HCT116 (cell line): ENCODE data around the gene ZNF823. TPM values are rescaled to one million over a fixed set of nuclear protein-coding genes. Genes with fewer than 3 reads are reported as not detected.

Source experiments
- ATAC-seq: fragments of 200-7000 bp; cut with Tn5 transposase; 2 replicates; pipeline ENCODE4 v1.9.1; 2020; ENCODE audit warnings: mild to moderate bottlenecking, moderate library complexity
- BruUV-seq: library from RNA; stranded (reverse); fragments of 400-500 nt; replicated peaks from 2 replicates; lab custom pipeline; 2021; lab: Mats Ljungman, UMichigan
- CTCF ChIA-PET: fragments of 300-600 bp; sonication (Branson Sonifier 250); formaldehyde crosslinking; loops from one replicate; lab custom pipeline; 2021; ENCODE audit warnings: antibody characterized with exemption; lab: Charles Lee
- POLR2A ChIA-PET: fragments of 300-600, 350-600 bp; sonication (Branson Sonifier 250); formaldehyde crosslinking; loops from one replicate; lab custom pipeline; 2021; ENCODE audit warnings: antibody characterized with exemption; lab: Charles Lee
- RAD21 ChIA-PET, 2 experiments: fragments of 300-600 bp; sonication (Branson Sonifier 250); formaldehyde crosslinking; loops; one replicate each; lab custom pipeline; 2023; ENCODE audit warnings: low total read pairs in 2 of 2; ENCODE audit not compliant: uncharacterized antibody in 2 of 2, unreplicated experiment in 2 of 2, low non-redundant PET in 1 of 2; lab: Charles Lee
- DNase-seq: peaks from one replicate; pipeline ENCODE4 v3.0.0-alpha.2; 2010; ENCODE audit warnings: low read depth, low spot score
- H2AFZ ChIP-seq: fragments of 200-600 bp; shearing (Covaris generic), sonication (generic); 2 replicates; pipeline ENCODE4 v1.6.1; 2017; ENCODE audit warnings: low read depth, mixed run types, mixed read lengths, antibody characterized with exemption, low read length; ENCODE audit not compliant: poor library complexity, severe bottlenecking
- H3K27ac ChIP-seq: 2 replicates; pipeline ENCODE4 v1.5.1; 2012; ENCODE audit warnings: low read depth, low read length
- H3K27me3 ChIP-seq: fragments of 200-600 bp; sonication (generic); 2 replicates; pipeline ENCODE4 v1.6.1; 2016; ENCODE audit warnings: mixed run types, low read length, mixed read lengths; ENCODE audit not compliant: insufficient read depth
- H3K36me3 ChIP-seq, 2 experiments: fragments of 200-500 bp in 1 of 2; fragments of 200-600 bp in 1 of 2; sonication (Bioruptor generic) in 1 of 2; sonication (generic) in 1 of 2; 2 replicates each; pipeline versions ENCODE4 v1.5.1 to v1.6.1; 2014 to 2016; ENCODE audit warnings: low read length in 2 of 2, inconsistent platforms in 1 of 2, mixed read lengths in 1 of 2, mixed run types in 1 of 2; ENCODE audit not compliant: insufficient read depth in 2 of 2, control insufficient read depth in 1 of 2
- H3K4me1 ChIP-seq, 2 experiments: fragments of 200-600 bp in 1 of 2; sonication (generic) in 1 of 2; 2 replicates each; pipeline versions ENCODE4 v1.5.1 to v1.6.1; 2012 to 2017; ENCODE audit warnings: low read length in 2 of 2, inconsistent platforms in 1 of 2, mild to moderate bottlenecking in 1 of 2, mixed read lengths in 1 of 2, mixed run types in 1 of 2, moderate library complexity in 1 of 2; ENCODE audit not compliant: insufficient read depth in 2 of 2, control insufficient read depth in 1 of 2
- H3K4me2 ChIP-seq: fragments of 200-600 bp; sonication (generic); 2 replicates; pipeline ENCODE4 v1.6.1; 2017; ENCODE audit warnings: mixed run types, low read length, mixed read lengths
- H3K4me3 ChIP-seq, 2 experiments: fragments of 200-600 bp in 1 of 2; sonication (generic) in 1 of 2; replicated peaks in 1 of 2; 2 replicates each; pipeline ENCODE4 v1.5.1; 2011 to 2016; ENCODE audit warnings: low read length in 2 of 2, control low read depth in 1 of 2, low read depth in 1 of 2, mild to moderate bottlenecking in 1 of 2, mixed read lengths in 1 of 2, mixed run types in 1 of 2
- H3K79me2 ChIP-seq: fragments of 200-600 bp; sonication (generic); 2 replicates; pipeline ENCODE4 v1.6.1; 2017; ENCODE audit warnings: mild to moderate bottlenecking, mixed run types, low read length, moderate library complexity, mixed read lengths; ENCODE audit not compliant: insufficient read depth
- H3K9ac ChIP-seq: fragments of 200-600 bp; sonication (generic); 2 replicates; pipeline ENCODE4 v1.6.1; 2016; ENCODE audit warnings: low read length, mixed read lengths
- H3K9me2 ChIP-seq: fragments of 200-600 bp; sonication (generic), shearing (Covaris generic); 2 replicates; pipeline ENCODE4 v1.6.1; 2017; ENCODE audit warnings: mixed run types, mild to moderate bottlenecking, moderate library complexity; ENCODE audit not compliant: insufficient read depth
- H3K9me3 ChIP-seq, 2 experiments: fragments of 200-500 bp in 1 of 2; fragments of 200-600 bp in 1 of 2; sonication (Bioruptor generic) in 1 of 2; sonication (generic) in 1 of 2; 2 replicates each; pipeline ENCODE4 v1.6.1; 2014 to 2017; ENCODE audit warnings: low read length in 2 of 2, mixed read lengths in 2 of 2, inconsistent platforms in 1 of 2, low read depth in 1 of 2, mild to moderate bottlenecking in 1 of 2, mixed run types in 1 of 2, moderate library complexity in 1 of 2; ENCODE audit not compliant: control insufficient read depth in 1 of 2, insufficient read depth in 1 of 2
- H4K20me1 ChIP-seq: fragments of 200-600 bp; sonication (generic), shearing (Covaris generic); 2 replicates; pipeline ENCODE4 v1.6.1; 2017; ENCODE audit warnings: mixed run types, mild to moderate bottlenecking, moderate library complexity; ENCODE audit not compliant: insufficient read depth
- CTCF ChIP-seq, 3 experiments: fragments of 200-600 bp in 1 of 3; sonication (generic) in 1 of 3; IDR thresholded peaks in 2 of 3; conservative IDR thresholded peaks in 1 of 3; 2 replicates each; pipeline ENCODE4 v1.5.1; 2012 to 2017; ENCODE audit warnings: low read depth in 2 of 3, low read length in 2 of 3, antibody characterized with exemption in 1 of 3, borderline replicate concordance in 1 of 3, control low read depth in 1 of 3, mild to moderate bottlenecking in 1 of 3, mixed read lengths in 1 of 3, mixed run types in 1 of 3, moderate library complexity in 1 of 3; ENCODE audit not compliant: insufficient read depth in 1 of 3
- EGR1 ChIP-seq: IDR thresholded peaks from 2 replicates; pipeline ENCODE4 v1.6.1; 2012; ENCODE audit warnings: low read depth
- EZH2 ChIP-seq: fragments of 200-600 bp; sonication (generic); IDR thresholded peaks from 2 replicates; pipeline ENCODE4 v1.6.1; 2017; ENCODE audit warnings: antibody characterized with exemption, mixed run types
- SRF ChIP-seq: IDR thresholded peaks from 2 replicates; pipeline ENCODE4 v1.6.1; 2012; ENCODE audit warnings: low read depth
- ZNF274 ChIP-seq: fragments of 200-500 bp; sonication (Bioruptor generic); IDR thresholded peaks from 2 replicates; pipeline ENCODE4 v1.6.1; 2014; ENCODE audit warnings: mild to moderate bottlenecking, low read depth, low read length, inconsistent platforms
- intact Hi-C: fragments of 100-400 bp; cut with micrococcal nuclease; formaldehyde crosslinking; loops from 2 replicates; pipeline ENCODE4 v1.10.0; 2022
- total RNA-seq: library from RNA; stranded (reverse); gene quantifications from one replicate; pipeline ENCODE4 v1.2.1, GENCODE V29; 2021; ENCODE audit not compliant: unreplicated experiment

ZNF823 gene
- total RNA-seq, 1 experiment from 2014 or later: 4.7 TPM

DNA sequence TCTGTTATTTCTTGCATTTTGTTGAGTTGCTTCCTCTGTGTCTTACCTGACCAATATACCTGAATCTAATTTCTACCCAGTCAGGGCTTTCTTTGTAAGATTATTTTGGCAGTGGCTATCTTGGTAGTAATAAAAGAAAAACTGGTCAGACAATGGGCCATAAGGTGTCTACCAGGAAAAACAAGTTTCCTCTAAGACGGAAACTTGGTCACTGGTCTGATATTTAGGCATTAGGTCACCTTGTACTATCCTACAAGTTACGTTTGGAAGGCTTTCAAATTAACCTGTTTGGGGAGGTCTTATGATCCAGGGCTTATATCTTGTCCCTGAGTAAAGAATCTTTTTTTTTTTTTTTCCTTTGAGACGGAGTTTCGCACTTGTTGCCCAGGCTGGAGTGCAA, 9.2 kb downstream of the ZNF823 start:
- H3K9ac ChIP-seq: no peak overlapping the region
- H3K9me2 ChIP-seq: no peaks in the 10 kb centered on the region
- no peak overlapping the region for H3K27ac ChIP-seq
- intact Hi-C loops: no loop called here
- no peak overlapping the region for H2AFZ ChIP-seq
- no peak for DNase-seq
- H3K79me2 ChIP-seq: peaks cover 31% of the 10 kb centered on the region
- H3K4me1 ChIP-seq: peaks cover 0 to 13% of the 10 kb centered on the region in 2 experiments; a peak in 1 of 4 replicates
- no TSS peak for BruUV-seq
- H3K9me3 ChIP-seq: peaks cover 15 to 24% of the 10 kb centered on the region in 2 experiments; a peak in 3 of 4 replicates
- H3K4me3 ChIP-seq: no peak overlapping the region
- POLR2A ChIA-PET: no interaction called here
- peaks cover 0 to 25% of the 10 kb centered on the region in 2 experiments; a peak in 2 of 4 replicates for H3K36me3 ChIP-seq
- no peaks in the 10 kb centered on the region for H3K27me3 ChIP-seq
- CTCF ChIA-PET: no interaction called here
- no peak for TF ChIP-seq EZH2
- TF ChIP-seq SRF: no peak
- TF ChIP-seq CTCF (IDR thresholded peaks at IDR 0.05 in 2 of 3, conservative IDR thresholded peaks at IDR 0.05 in 1 of 3; ENCODE audit: borderline replicate concordance in 1 of 3, insufficient read depth in 1 of 3, low read depth in 2 of 3, low read length in 2 of 3): no peak
- RAD21 ChIA-PET: no interaction called here
- no peaks in the 10 kb centered on the region for H4K20me1 ChIP-seq
- no peak for ATAC-seq
- H3K4me2 ChIP-seq: no peak overlapping the region

- intact Hi-C loops: no loop called here
- TF ChIP-seq ZNF274 (peak; percentile 29; the same call in 1 of the 2 replicates), EGR1 (no peak)
- TF ChIP-seq, all 23 proteins: peak for 1
- Histone ChIP-seq H3K9me2 (no peaks in the 10 kb centered on the region), H3K9me3 (peaks cover 42 to 47% of the 10 kb centered on the region in 2 experiments; a peak in 3 of 4 replicates), H3K79me2 (no peaks in the 10 kb centered on the region; the same call in 1 of the 2 replicates), H3K27ac (no peak overlapping the region), H2AFZ (no peak overlapping the region), H4K20me1 (no peaks in the 10 kb centered on the region), H3K4me3 (no peak overlapping the region), H3K9ac (no peak overlapping the region), H3K27me3 (no peaks in the 10 kb centered on the region), H3K36me3 (peaks cover 11 to 39% of the 10 kb centered on the region in 2 experiments), H3K4me2 (no peak overlapping the region), H3K4me1 (no peaks in the 10 kb centered on the region)
- ChIA-PET POLR2A (no interaction called here), RAD21 (no interaction called here), CTCF (no interaction called here)
- BruUV-seq: no TSS peak
- ATAC-seq (no peak), DNase-seq (no peak)
These were observed 16.3 kb downstream of the ZNF823 start for GRCh38 chr19:11722414-11722813.
